Measurements from ENCODE around the gene PNPLA1. TPM values are rescaled to one million over a fixed set of nuclear protein-coding genes. Genes with fewer than 3 reads are reported as not detected.

PNPLA1 gene, protein sequence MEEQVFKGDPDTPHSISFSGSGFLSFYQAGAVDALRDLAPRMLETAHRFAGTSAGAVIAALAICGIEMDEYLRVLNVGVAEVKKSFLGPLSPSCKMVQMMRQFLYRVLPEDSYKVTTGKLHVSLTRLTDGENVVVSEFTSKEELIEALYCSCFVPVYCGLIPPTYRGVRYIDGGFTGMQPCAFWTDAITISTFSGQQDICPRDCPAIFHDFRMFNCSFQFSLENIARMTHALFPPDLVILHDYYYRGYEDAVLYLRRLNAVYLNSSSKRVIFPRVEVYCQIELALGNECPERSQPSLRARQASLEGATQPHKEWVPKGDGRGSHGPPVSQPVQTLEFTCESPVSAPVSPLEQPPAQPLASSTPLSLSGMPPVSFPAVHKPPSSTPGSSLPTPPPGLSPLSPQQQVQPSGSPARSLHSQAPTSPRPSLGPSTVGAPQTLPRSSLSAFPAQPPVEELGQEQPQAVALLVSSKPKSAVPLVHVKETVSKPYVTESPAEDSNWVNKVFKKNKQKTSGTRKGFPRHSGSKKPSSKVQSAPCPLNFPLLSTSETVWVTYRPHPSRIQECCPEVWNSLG
- 0.23 and 0.38 TPM in 2 replicates for total RNA-seq (2014; rRNA removed; shearing (Covaris generic))

DNA sequence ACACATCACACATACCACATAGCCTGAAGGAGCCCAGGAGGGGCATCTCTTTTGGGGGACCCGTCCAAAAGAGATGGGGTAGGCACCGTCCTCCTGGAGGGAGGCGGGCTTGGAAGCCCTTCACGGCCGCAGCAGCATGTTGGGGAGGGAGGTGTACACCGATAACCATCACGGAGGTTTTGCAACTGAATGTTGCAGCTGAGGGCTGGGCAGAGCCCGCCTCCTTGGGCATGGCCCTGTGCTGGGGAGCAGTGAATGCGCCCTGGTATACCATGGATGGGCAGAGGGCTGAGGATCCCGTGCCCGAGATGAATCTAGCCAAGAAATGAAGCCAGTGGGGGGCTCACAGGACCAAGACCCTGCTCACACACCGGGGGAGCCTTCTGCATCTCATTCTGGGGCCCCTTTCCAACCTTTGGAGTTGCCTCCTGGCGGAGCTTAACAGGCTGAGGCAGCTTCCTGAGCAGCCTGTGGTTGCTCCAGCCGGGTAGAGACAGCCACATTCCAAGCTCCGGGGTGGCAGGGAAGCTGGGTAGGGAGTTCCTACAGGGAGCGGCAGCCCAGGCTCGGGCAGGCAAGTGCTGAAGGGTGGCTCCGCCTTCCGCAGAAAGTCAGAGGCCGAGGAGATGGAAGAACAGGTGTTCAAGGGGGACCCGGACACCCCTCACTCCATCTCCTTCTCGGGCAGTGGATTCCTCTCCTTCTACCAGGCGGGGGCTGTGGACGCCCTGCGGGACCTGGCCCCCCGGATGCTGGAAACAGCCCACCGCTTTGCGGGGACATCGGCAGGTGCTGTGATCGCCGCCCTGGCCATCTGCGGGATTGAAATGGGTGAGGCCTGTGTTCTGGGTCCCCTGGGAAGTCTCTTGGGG is at the start of gene PNPLA1:
PNPLA1 (plus strand) TSS at position 227 of the 872 bp plus-strand sequence; CDS start at position 627, 400 bp downstream.
- peak; percentile 55 for DNase-seq (ENCODE audit: low spot score)

GRCh38 chr6:36220226-36220625 is 49.6 kb upstream of the PNPLA1 start:
- DNase-seq (ENCODE audit: low spot score): no peak

- no peak for DNase-seq (ENCODE audit: low spot score)
Observed at GRCh38 chr6:36221674-36222073, 48.2 kb upstream of the PNPLA1 start.

DNA sequence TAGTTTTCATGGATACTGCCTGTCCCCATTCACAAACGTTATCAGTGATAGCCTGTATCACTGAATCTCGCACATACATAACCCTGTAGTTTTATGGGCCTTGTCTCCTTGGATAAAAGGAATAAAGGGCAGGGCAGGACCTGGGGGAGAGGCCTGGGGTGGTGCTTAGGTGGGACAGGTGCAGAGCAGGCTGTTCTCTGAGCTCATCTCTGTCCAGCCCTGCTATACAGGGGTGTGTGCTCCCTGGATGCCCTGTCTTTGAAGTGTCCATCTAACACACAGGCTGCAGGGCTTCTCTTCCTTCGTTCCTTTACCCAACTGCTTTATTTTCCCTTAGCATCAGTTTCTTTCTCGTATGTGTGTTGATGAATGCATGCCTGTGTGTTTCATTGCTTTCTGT is 46.9 kb upstream of the PNPLA1 start:
- DNase-seq (ENCODE audit: low spot score): no peak

- no peak for DNase-seq (ENCODE audit: low spot score)
Observed at GRCh38 chr6:36223706-36224105, 46.2 kb upstream of the PNPLA1 start.

DNA sequence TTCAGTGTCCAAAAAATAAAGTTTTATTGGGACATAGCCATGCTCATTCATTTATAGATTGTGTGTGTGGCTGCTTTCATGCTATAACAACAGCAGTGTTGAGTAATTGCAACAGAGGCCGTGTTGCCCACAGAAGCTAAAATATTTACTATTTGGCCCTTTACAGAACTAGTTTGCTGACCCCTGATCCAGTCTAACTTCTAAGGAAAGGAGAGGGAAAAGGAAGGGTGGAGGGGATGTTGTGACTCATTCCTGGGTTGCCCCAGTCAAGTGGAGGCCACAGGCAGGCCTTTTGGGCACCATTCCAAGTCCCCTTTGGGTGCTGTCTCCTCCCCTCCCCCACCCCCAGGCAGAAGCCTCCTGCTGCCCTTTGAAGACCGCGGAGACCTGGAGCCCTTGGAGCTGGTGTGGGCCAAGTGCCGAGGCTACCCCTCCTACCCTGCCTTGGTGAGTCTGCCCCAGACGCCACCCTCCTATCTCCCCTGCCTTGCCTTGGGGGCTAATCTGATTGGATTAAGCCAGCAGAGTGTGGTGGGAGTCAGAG is 44.9 kb upstream of the PNPLA1 start:
- DNase-seq (ENCODE audit: low spot score): peak; percentile 79

- DNase-seq (ENCODE audit: low spot score): no peak
Observed at GRCh38 chr6:36226438-36227047, 43.3 kb upstream of the PNPLA1 start.

DNA sequence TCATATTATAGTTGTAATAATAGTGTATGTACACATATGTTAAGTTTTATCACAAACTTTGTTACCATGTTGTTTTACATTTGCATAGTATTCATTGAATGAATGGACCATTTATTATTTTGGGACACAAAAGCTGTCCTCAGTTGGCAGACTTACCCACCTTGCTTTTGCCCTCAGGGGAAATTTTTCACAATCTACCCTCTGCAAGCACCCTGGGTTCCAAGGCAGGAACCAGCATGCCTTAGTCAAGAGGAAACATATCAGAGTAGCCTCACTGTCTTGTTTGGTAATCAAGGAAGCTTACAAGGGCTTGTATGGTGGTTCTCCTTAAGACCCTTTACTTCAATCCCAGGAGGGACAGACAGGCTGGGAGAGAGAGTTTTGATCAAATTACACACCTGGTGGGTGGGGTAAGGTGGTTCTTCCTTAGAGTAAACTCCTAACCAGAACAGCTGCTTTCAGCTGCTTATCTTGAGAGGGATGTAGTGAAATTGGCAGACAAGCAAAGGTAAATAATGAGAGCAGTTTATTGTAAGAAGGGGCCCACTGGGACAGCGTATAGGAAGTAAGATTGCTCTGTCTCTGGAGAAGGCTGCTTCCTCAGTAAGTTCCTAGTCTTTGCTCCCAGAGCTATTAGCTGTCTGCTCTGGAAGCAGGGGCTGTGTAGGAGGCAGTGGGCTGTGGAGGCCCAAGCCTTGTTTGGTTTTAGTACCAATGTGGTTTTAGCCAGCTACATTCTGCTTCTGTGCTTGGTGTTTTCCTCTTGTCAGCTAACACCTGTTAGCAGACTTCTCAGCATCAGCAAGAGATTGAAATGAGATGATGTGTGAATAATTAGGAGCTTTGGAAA is 42.3 kb upstream of the PNPLA1 start:
- peak; percentile 54 for DNase-seq (ENCODE audit: low spot score)

GRCh38 chr6:36229223-36229622 is 40.6 kb upstream of the PNPLA1 start:
- no peak for DNase-seq (ENCODE audit: low spot score)

- no peak for DNase-seq (ENCODE audit: low spot score)
Observed at GRCh38 chr6:36230371-36230770, 39.5 kb upstream of the PNPLA1 start.

DNA sequence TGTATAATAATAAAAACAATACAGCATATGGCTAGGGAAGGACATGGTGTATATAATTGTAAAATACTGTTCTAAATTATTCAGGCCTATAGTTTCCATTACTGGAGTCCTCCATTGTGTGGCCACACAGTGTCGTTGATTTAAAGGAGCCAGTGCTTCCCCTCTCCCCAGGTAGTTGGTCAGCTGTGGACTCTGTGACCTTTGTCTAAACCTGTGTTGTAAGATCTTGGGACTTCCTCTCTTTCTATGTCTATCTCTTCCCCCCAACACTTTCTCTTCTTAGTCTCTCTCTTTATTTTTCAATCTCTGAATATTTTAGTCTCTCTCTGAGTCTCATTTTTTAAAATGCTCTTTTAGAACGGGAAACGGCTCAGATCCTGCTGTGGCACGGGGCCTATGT is 37.7 kb upstream of the PNPLA1 start:
- no peak for DNase-seq (ENCODE audit: low spot score)

- no peak for DNase-seq (ENCODE audit: low spot score)
Observed at GRCh38 chr6:36235309-36235708, 34.6 kb upstream of the PNPLA1 start.

GRCh38 chr6:36235862-36236261 is 34.0 kb upstream of the PNPLA1 start:
- no peak for DNase-seq (ENCODE audit: low spot score)

DNA sequence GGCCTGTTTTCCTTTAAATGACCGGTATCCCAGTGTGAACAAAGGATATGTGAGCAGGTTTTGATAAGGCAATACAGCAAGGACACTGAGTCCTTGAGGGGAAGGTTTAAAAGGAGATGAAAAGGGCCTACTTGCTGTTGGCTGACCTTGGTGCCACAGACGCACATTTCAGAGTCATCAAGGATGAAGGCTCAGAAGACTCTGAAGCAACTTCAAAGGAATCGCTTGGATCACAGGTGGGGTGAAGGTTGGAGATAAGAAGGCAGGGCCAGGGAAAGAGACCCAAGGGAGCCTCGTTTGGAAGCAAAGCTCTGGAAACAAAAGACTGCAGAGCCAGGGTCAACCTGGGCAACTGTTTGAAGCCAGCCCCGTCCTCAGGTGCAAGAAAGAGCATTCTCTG is 30.1 kb upstream of the PNPLA1 start:
- no peak for DNase-seq (ENCODE audit: low spot score)

- no peak for DNase-seq (ENCODE audit: low spot score)
Observed at GRCh38 chr6:36241728-36242127, 28.1 kb upstream of the PNPLA1 start.

DNA sequence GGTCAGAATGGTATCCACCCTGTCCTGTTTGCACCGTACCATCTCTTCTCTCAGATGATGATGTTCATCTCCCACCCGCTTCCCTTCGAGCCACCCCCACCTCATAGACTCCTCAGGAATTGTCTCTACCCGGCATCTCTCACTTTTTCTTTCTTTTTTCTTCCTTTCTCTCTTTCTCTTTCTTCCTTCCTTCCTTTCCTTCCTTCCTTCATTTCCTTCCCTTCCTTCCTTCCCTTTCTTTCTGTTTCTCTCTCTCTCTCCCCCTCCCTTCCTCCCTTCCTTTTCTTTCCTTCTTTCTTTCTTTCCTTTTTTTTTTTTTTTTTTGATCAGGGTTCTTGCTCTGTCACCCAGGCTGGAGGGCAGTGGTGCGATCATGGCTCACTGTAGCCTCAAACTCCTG is 27.7 kb upstream of the PNPLA1 start:
- no peak for DNase-seq (ENCODE audit: low spot score)

- DNase-seq (ENCODE audit: low spot score): no peak
Observed at GRCh38 chr6:36242626-36243025, 27.2 kb upstream of the PNPLA1 start.

- DNase-seq (ENCODE audit: low spot score): no peak
Observed at GRCh38 chr6:36243562-36244212, 26.2 kb upstream of the PNPLA1 start.

DNA sequence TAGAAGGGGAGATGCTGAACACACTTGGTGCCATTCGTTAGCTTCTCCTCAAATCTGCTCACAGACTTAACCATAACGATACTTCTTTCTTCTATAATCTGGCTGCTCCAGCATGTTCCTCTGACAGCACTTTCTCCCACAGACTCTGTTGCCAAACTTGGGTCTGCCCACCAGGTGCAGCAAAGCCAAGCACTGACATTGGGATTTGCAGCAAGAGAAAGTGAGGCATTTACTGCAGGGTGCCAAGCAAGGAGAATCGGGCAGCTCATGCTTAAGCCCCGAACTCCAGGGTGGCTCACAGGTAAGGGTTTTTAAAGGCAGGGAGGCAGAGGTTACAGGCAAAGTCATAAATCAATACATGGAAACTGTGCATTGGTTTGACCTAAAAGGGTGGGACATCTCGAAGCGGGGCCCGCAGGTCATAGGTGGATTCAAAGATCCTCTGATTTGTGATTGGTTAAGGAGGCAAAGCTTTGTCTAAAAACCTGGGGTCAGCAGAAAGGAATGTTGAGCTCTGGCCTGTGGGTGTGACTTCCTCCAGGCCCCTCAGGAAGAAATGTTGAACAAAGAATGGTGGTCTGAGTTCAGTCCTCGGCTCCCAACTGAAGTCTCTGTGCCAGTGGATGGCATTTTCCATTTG is 25.1 kb upstream of the PNPLA1 start:
- no peak for DNase-seq (ENCODE audit: low spot score)

Data from HT-29 (cell line).